GM23248 (cell line): ENCODE results near the gene EXOC7. TPM values are rescaled to one million over a fixed set of nuclear protein-coding genes. Genes with fewer than 3 reads are reported as not detected.

Source experiments
- DNase-seq: peaks from one replicate; pipeline ENCODE4 v3.0.0-alpha.2; 2015
- H2AFZ ChIP-seq: fragments of 200-600 bp; sonication (generic); 2 replicates; pipeline ENCODE4 v1.6.1; 2016; ENCODE audit warnings: antibody characterized with exemption
- H3F3A ChIP-seq: fragments of 200-600 bp; sonication (generic); 2 replicates; pipeline ENCODE4 v1.6.1; 2016; ENCODE audit warnings: mild to moderate bottlenecking, antibody characterized with exemption, mixed run types; ENCODE audit not compliant: insufficient read depth
- H3K27ac ChIP-seq: fragments of 200-600 bp; sonication (generic); 2 replicates; pipeline ENCODE4 v1.5.1; 2016; ENCODE audit warnings: mild to moderate bottlenecking
- H3K27me3 ChIP-seq: fragments of 200-600 bp; sonication (generic); replicated peaks from 2 replicates; pipeline ENCODE4 v1.6.1; 2016; ENCODE audit warnings: mild to moderate bottlenecking; ENCODE audit not compliant: insufficient read depth
- H3K36me3 ChIP-seq: fragments of 200-600 bp; sonication (generic); 2 replicates; pipeline ENCODE4 v1.6.1; 2016; ENCODE audit warnings: low read depth, mild to moderate bottlenecking
- H3K4me1 ChIP-seq: fragments of 200-600 bp; sonication (generic); 2 replicates; pipeline ENCODE4 v1.6.1; 2016; ENCODE audit warnings: mild to moderate bottlenecking; ENCODE audit not compliant: insufficient read depth
- H3K4me2 ChIP-seq: fragments of 200-600 bp; sonication (generic); one replicate; pipeline ENCODE4 v1.6.1; 2016; ENCODE audit warnings: mild to moderate bottlenecking; ENCODE audit not compliant: unreplicated experiment
- H3K4me3 ChIP-seq: fragments of 200-600 bp; sonication (generic); 2 replicates; pipeline ENCODE4 v1.5.1; 2016; ENCODE audit warnings: mild to moderate bottlenecking
- H3K79me2 ChIP-seq: fragments of 200-600 bp; sonication (generic); 2 replicates; pipeline ENCODE4 v1.6.1; 2016; ENCODE audit warnings: mild to moderate bottlenecking; ENCODE audit not compliant: insufficient read depth
- H3K9ac ChIP-seq: fragments of 200-600 bp; sonication (generic); 2 replicates; pipeline ENCODE4 v1.6.1; 2016; ENCODE audit warnings: mild to moderate bottlenecking
- H3K9me2 ChIP-seq: fragments of 200-600 bp; sonication (generic); 2 replicates; pipeline ENCODE4 v1.6.1; 2016; ENCODE audit warnings: mixed run types, mild to moderate bottlenecking, moderate library complexity; ENCODE audit not compliant: insufficient read depth
- H3K9me3 ChIP-seq: fragments of 200-600 bp; sonication (generic); one replicate; pipeline ENCODE4 v1.6.1; 2017; ENCODE audit warnings: low read depth
- H4K20me1 ChIP-seq: fragments of 200-600 bp; sonication (generic); 2 replicates; pipeline ENCODE4 v1.6.0; 2016; ENCODE audit not compliant: insufficient read depth
- EZH2 ChIP-seq: fragments of 200-600 bp; sonication (generic); IDR thresholded peaks from 2 replicates; pipeline ENCODE4 v1.6.1; 2018; ENCODE audit warnings: antibody characterized with exemption, mild to moderate bottlenecking; ENCODE audit not compliant: insufficient read depth, poor library complexity, severe bottlenecking
- EZH2phosphoT487 ChIP-seq: fragments of 200-600 bp; sonication (generic); IDR thresholded peaks from 2 replicates; pipeline ENCODE4 v1.6.1; 2018; ENCODE audit warnings: antibody characterized with exemption, moderate library complexity, mild to moderate bottlenecking, low read depth; ENCODE audit not compliant: insufficient read depth
- WGBS, 2 experiments: methylation state at CpG; one replicate each; pipeline ENCODE4 v1.1.6; 2015 to 2017; ENCODE audit warnings: low lambda C conversion rate in 2 of 2, low coverage in 1 of 2; ENCODE audit errors: missing lambda C conversion rate in 2 of 2; 5-methylcytosine and 5-hydroxymethylcytosine counted together
- in situ Hi-C: fragments of 300-500 bp; cut with MboI; formaldehyde crosslinking; loops from 2 replicates; pipeline ENCODE4 v1.15.0; 2020
- polyA plus RNA-seq: library from polyadenylated mRNA; unstranded; fragments of >200 nt; fragmentation: Nextera tagmentation; extraction: Ambion mirVana; gene quantifications from 2 replicates; pipeline ENCODE4 v1.2.1, GENCODE V29; 2016
- total RNA-seq: library from RNA; depleted of rRNA; stranded (reverse); fragments of >200 nt; shearing (Covaris generic); gene quantifications from 2 replicates; pipeline ENCODE4 v1.2.3, GENCODE V29; 2014

The EXOC7 gene
- total and polyA plus RNA-seq, 2 experiments from 2014 or later: 88.0 to 101 TPM

- no peak for DNase-seq
- Histone ChIP-seq H3K9me3 (no peaks in the 10 kb centered on the region), H3F3A (no peaks in the 10 kb centered on the region), H4K20me1 (no peaks in the 10 kb centered on the region), H3K4me1 (no peaks in the 10 kb centered on the region), H3K9ac (no peak overlapping the region), H3K79me2 (no peaks in the 10 kb centered on the region), H3K9me2 (no peaks in the 10 kb centered on the region), H2AFZ (no peak overlapping the region), H3K4me2 (no peak overlapping the region), H3K4me3 (no peak overlapping the region), H3K27me3 (peaks cover 18% of the 10 kb centered on the region), H3K27ac (no peak overlapping the region), H3K36me3 (peaks cover 7% of the 10 kb centered on the region; the same call in 1 of the 2 replicates)
- in situ Hi-C loops: no loop called here
- WGBS, 2 experiments: 78 to 84% methylated on average over 19 to 20 of the region's 20 CpGs
- TF ChIP-seq EZH2: no peak
- TF ChIP-seq EZH2phosphoT487: no peak
Observed at GRCh38 chr17:76082326-76083251, 21.0 kb downstream of the EXOC7 start.

- Histone ChIP-seq H3K27ac (no peak overlapping the region), H3K9me3 (no peaks in the 10 kb centered on the region), H3K9me2 (no peaks in the 10 kb centered on the region), H3F3A (no peaks in the 10 kb centered on the region), H3K27me3 (peaks cover 28% of the 10 kb centered on the region), H3K4me2 (no peak overlapping the region), H3K9ac (no peak overlapping the region), H3K4me3 (no peak overlapping the region), H4K20me1 (no peaks in the 10 kb centered on the region), H3K79me2 (no peaks in the 10 kb centered on the region), H3K4me1 (no peaks in the 10 kb centered on the region), H3K36me3 (peaks cover 7% of the 10 kb centered on the region; the same call in 1 of the 2 replicates), H2AFZ (no peak overlapping the region)
- no peak for TF ChIP-seq EZH2phosphoT487
- TF ChIP-seq EZH2: no peak
- no peak for DNase-seq
- 63 to 65% methylated on average over 18 to 26 of the region's 27 CpGs for WGBS, 2 experiments
- in situ Hi-C loops: no loop called here
Observed at GRCh38 chr17:76081295-76082210, 22.0 kb downstream of the EXOC7 start.

GRCh38 chr17:76080768-76081287, 22.8 kb downstream of the EXOC7 start:
- TF ChIP-seq EZH2: no peak
- TF ChIP-seq EZH2phosphoT487: no peak
- peaks cover 7% of the 10 kb centered on the region; the same call in 1 of the 2 replicates for H3K36me3 ChIP-seq
- no peaks in the 10 kb centered on the region for H3F3A ChIP-seq
- no peak overlapping the region for H3K4me3 ChIP-seq
- peaks cover 35% of the 10 kb centered on the region for H3K27me3 ChIP-seq
- DNase-seq: no peak
- H4K20me1 ChIP-seq: no peaks in the 10 kb centered on the region
- 16 to 19% methylated on average over 6 of the region's 6 CpGs for WGBS, 2 experiments
- no peak overlapping the region for H3K27ac ChIP-seq
- no peaks in the 10 kb centered on the region for H3K4me1 ChIP-seq
- H3K4me2 ChIP-seq: no peak overlapping the region
- H3K9ac ChIP-seq: no peak overlapping the region
- no peak overlapping the region for H2AFZ ChIP-seq
- in situ Hi-C loops: no loop called here
- H3K9me3 ChIP-seq: no peaks in the 10 kb centered on the region
- H3K9me2 ChIP-seq: no peaks in the 10 kb centered on the region
- no peaks in the 10 kb centered on the region for H3K79me2 ChIP-seq
